Activated gamma-delta T cell (primary cell): ENCODE results near the gene MATR3.
"Not testable (repeated sequence)": the region's sequence is repeated elsewhere in the genome, so short reads cannot be mapped to it uniquely, and the experiment has no call there.

Experiments
- DNase-seq: peaks from one replicate; lab custom pipeline; 2025; lab: John Stamatoyannopoulos, UW
- total RNA-seq, 2 donors: gene quantifications; one replicate each; lab custom pipeline; 2026; lab: John Stamatoyannopoulos, UW

Gene MATR3, protein sequence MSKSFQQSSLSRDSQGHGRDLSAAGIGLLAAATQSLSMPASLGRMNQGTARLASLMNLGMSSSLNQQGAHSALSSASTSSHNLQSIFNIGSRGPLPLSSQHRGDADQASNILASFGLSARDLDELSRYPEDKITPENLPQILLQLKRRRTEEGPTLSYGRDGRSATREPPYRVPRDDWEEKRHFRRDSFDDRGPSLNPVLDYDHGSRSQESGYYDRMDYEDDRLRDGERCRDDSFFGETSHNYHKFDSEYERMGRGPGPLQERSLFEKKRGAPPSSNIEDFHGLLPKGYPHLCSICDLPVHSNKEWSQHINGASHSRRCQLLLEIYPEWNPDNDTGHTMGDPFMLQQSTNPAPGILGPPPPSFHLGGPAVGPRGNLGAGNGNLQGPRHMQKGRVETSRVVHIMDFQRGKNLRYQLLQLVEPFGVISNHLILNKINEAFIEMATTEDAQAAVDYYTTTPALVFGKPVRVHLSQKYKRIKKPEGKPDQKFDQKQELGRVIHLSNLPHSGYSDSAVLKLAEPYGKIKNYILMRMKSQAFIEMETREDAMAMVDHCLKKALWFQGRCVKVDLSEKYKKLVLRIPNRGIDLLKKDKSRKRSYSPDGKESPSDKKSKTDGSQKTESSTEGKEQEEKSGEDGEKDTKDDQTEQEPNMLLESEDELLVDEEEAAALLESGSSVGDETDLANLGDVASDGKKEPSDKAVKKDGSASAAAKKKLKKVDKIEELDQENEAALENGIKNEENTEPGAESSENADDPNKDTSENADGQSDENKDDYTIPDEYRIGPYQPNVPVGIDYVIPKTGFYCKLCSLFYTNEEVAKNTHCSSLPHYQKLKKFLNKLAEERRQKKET
- 27.3 to 37.3 reads per million in 2 donors for total RNA-seq

DNA sequence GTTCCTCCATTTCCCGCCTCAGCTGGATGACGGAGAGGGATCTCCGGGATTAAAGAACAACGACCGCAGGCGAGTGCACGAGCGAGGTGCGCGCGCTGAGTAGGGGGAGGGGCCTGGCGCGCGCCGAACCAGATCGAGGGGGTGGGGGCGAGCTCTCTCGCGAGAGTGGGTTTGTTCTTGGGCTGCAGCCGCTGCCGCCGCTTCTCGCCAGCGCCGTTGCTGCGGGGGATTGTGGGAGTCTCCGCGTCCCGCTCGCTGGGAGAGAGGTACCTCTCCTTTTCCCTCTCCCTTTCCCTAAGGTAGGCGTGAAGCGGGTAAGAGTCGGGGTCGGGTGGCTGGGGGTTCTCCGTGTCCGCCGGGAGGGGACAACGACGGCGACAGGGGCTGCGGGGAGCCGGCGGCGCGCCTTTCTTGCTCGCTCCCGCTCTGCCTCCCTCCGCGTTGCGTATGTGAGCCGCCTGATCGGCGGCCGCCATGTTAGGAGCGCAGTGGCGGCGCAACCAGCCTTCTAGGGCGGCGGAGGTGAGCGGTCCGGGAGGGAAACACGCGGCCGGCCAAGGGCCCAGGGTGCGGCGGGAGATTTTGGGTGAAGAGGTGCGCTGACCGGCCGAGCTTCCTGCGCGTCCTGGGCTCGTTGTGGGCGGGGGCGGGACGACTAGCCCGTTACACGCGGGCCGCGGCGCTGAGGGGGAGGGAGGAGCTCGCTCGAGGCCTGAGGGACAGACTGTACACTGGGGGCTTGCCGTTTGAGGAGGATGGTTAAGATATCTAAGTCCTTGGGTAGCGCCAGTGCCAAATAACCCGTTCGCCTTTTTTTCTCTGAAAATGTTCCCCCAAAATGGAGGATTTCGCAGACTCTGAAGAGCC, at the start of gene MATR3:
Gene MATR3, plus strand, starts transcription at position 234 of the 867 bp plus-strand sequence. CDS start 13,676 bp downstream, outside the sequence.
- DNase-seq, result peak; percentile 79

DNA sequence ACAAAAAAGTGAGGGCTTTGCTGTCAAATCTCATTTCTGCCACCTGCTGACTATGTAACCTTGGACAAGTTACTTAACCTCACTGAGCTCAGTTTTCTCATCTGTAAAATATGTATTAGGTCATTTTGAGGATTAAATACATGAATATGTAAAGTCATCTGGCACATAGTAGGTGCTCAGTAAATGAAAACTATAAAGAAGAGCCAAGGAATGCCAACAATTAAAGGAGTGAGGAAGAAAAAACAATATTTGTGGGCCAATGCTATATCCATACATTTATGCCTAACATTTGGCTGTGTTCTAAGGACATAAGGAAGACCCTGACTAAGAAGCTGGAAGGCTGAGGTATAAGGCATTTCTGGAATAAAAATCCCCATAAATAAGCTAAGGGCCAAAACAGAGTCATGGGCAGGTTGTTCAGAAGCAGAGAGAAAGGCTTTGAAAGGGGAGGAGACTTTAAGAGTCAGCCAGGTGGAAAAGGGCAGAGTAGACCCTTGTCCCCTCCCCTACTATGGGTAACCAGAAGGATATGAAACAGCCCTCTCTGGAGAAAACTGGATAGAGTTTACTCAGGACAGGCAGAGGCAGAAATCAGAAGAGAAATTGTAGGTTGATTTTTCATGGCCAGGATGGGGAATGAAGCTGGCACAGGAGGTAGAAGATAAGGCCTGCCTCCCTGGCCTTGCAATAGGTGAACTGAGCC, 47.8 kb upstream of the MATR3 start:
- no peak for DNase-seq

DNA sequence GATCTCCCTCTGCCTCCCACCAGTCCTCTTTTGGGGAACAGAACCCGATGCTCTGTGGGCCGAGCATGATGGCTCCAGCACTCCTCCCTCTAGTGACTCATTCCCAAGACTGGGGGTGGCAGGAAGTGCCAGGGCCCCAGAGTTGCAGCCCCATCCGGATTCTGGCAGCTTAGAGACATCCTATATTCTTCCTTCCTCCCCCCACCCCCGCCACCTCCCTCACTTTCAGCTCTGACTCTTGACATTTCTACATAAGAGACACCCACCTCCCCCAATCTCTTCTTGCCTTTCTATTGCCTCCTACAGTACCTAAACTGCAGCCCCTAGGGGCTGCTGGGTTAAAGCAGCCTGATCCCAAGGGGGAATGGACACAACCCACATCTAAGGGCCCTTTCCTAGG, 47.1 kb upstream of the MATR3 start:
- DNase-seq, result no peak

DNA sequence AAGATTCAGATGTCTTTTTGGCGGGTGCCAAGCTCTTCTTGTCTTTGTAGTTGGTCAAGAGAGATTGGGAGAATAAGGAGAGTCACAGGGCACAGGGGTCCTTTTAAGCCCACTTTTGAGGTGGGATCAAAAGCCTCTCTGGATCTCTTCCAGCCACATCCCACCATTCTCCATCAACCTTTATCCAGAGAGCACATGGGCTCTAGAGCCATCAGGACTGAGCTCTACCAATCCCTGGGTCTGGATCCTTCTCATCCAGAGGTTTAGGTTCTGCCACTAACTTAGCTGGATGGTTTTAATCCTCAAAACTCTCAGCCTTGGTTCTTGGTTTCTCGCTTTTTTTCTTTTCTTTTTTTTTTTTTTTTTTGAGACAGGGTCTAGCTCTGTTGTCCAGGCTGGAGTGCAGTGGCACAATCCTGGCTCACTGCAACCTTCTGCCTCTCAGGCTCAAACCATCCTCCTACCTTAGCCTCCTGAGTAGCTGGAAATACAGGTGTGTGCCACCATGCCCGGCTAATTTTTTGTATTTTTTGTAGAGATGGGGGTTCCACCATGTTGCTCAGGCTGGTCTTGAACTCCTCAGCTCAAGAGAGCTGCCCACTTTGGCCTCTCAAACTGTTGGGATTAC, 44.6 kb upstream of the MATR3 start:
- no peak for DNase-seq

DNA sequence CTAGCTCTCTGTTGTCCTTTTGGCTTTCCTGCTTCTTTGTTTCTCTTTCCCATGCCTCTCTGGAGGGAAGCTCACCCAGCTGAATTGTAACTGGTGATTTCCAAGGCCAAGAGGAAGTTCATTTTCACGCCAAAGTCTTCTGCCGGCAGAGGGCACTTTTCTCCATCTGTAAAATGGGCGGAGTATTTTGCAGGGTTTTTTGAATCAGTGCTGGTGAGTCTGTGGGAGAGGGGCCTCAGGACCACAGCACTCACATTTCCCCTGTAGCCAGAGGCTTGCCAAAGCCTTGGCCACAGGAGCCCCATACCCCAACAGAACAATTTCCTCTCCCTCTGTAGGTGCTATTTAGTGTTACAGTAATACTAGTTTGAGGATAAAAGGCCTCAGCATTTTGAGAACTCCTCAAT, 42.3 kb upstream of the MATR3 start:
- no peak for DNase-seq

DNA sequence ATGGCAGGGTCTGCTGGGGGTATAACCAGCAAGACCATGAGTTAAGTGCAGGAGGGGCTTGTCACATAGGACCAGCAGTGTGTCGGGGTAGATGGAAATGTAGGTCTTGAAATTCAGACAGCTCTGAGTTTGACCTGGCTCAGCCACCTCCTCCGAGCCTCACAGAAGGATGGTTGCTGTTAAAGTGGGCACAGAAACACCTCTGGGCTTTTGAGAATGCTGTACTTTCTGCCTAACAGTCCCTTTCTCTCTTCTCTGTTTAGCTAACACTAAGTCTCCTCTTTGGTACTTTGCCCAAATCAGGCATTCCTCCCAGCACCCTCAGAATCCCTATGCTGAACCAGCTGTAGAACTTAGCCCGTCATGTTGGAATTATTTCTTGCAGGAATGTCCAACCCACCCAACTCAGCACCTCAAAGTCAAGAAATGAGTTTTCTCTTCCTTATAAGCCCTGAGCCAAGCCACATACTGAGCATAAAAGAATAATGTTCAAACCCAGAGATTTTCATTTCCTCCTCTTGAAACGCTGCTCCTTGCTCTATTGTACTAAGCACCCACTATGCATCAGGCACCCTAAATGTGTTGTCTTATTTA, 41.7 kb upstream of the MATR3 start:
- no peak for DNase-seq

DNA sequence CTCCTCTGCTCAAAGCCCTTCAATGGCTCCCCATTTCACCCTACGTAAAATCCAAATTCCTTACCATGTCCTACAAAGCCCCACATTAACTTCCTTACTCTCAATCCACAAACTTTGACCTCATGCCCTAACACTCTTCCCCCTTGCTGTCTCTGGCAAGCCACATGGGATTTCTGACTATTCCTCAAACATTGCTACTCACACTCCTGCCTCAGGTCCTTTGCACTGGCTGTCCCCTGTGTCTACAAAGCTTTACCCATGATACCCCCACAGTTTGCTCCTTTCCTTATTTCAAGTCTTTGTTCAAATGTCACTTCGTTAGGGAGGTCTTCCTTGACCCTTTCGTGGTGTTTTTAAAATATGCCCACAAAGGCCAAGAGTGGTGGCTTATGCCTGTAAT, 40.4 kb upstream of the MATR3 start:
- DNase-seq, result no peak

DNA sequence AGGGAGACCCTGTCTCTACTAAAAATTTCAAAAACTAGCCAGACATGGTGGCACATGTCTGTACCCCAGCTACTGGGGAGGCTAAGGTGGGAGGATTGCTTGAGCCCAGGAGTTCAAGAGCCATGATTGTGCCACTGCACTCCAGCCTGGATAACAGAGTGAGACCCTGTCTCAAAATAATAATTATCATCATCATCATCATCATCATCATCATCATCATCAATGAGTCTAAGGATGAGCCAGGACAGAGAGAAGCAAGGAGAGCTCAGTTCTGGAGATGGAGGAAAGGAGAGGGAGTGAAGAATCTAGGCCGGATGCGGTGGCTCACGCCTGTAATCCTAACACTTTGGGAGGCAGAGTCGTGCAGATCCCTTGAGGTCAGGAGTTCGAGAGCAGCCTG, 36.7 kb upstream of the MATR3 start:
- DNase-seq, result no peak

DNA sequence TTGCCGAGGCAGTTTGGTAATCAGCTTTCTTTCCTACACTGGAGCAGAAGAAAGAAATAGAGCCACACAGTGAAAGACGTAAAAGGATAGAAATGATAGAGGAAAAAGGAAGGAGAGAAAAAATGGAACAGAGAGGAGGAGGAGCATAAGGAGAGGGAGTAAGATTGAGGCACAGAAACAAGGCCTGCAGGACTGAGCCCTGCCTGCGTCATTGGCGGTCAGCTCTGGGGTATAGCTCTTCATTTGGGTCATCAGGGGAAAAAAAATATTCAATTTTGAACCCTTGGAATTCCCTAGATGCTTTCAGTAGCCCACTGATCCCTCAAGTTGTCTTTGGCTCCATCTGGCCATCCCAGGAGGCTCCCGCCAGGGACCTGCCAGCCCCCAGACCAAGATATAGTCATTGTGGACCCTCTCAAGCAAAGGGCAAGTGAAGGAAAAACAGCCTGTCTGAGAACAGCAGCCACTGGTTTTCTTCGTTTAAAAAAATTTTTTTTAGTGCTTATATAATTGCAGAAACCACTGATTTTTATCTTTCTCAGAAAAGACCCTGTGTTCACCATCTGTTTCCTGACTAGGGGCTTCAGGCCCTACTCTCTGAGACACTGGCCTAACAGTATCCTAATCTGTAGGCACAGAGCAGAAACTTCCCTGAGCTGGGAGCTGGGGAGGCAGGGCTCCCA, 31.3 kb upstream of the MATR3 start:
- no peak for DNase-seq

DNA sequence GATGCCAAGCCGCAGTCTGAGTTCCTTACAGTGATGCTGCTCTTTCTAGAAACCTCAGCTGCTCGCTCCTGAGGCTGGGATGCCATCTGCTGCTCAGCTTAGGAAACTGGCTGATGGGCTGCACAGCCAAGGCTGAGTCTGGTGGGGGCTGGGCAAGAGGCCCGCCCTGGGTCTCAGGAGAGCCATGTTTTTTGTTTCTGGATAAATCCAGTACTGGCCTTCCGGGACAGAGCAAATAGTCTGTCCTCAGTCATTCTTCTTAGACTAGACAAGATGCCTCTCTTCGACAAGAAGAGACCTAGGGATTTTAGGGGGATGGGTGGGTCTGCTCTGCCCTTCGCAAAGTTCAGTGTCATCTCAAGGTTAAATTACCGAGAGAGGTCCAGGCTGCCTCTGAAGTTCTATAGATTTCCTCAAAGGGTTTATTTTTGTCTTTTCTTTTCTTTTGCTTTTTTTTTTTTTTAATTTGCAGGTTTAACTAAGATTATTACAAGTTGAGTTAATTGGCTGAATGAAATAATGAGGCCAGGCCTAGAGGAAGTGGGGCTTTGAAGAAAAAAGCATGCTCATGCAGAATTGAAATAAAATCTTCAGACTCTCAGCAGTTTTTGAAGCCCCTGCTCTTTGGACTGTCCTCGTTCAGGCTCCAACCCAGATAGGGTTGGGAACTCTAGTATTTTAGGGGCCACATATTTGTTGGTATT, 30.6 kb upstream of the MATR3 start:
- no peak for DNase-seq

DNA sequence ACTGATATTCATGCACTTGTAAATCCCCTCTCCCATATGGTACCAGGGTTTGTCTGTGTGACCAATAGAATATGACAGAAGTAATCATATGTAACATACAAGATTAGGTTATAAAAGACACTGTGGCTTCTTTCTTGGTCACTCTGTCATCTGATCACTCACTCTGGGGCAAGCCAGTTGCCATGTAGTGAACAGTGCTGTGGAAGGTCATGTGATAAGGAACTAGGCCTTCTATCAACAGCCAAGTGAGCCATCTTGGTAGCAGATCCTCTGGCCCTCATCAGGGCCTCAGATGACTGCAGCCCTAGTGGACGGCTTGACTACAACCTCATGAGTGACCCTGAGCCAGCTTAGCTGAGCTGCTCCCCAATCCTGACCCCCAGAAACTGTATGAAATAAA, 30.0 kb upstream of the MATR3 start:
- DNase-seq, result no peak

DNA sequence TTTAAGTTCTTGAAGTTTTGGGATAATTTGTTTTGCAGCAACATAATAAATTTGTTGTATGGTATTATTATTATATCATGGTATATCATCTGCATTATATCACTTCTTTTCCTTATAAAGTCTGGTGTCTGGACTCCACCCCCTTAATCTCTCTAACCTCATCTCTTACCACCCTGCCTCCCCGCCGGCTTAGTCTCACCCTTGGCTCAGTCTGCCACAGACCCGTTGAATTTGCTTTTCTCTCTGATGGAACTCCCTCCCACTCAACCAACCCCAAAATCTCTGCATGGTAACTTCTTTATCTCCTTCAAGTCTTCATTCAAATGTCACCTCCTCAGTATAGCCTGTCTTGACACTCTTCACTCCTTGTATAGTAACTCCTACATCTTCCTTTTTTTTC, 29.6 kb upstream of the MATR3 start:
- no peak for DNase-seq

DNA sequence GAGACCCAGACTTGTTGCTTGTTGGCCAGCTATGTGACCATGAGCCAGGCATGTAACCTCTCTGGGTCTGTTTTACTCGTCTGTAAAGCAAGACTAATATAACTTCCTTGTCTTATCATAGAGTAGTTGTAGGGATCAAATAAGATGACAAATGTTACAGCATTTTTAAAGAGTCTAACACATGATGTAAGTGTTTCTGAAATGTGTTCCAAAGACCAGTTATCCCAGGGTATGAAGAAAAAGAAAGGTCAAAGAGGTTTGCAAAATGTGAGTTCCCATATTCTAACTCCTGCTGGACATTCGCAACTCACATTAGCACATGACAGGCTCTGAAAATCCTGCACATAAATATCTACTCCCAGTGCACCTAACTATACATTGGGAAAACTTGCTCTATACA, 28.5 kb upstream of the MATR3 start:
- DNase-seq, result no peak

DNA sequence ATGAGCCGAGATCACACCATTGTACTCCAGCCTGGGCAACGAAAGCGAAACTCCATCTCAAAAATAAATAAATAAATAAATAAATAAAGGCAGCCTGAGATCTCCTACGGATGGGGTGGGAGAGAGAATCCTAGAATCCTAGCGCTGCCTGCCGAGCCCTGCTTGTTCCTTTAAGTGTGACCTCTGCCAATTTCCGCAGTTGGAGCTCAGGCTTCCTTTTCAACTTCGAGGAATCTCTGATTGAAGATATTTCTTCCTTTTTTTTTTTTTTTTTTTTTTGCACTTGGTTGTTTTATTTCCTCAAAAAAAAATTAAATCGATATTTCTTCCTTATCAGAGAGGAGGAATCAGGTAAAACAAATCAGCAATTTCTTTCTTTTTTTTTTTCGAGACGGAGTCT, 27.3 kb upstream of the MATR3 start:
- DNase-seq, result no peak

DNA sequence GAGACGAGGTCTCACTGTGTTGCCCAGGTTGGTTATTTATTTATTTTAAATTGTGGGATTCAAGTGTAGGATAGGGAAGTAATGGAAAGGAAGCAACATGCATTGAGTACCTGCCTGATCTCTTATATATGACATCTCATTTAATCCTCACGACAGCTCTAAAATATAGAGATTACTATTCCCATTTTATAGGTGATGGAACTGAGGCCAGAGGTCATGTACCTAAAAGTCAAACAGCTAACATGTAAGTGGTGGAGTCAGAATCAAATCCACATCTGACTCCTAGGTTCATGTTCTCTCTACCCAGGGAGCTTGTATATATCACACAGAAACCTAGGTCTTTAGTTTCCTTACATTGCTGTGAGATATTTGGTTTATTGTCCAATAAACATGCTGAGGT, 26.1 kb upstream of the MATR3 start:
- no peak for DNase-seq

DNA sequence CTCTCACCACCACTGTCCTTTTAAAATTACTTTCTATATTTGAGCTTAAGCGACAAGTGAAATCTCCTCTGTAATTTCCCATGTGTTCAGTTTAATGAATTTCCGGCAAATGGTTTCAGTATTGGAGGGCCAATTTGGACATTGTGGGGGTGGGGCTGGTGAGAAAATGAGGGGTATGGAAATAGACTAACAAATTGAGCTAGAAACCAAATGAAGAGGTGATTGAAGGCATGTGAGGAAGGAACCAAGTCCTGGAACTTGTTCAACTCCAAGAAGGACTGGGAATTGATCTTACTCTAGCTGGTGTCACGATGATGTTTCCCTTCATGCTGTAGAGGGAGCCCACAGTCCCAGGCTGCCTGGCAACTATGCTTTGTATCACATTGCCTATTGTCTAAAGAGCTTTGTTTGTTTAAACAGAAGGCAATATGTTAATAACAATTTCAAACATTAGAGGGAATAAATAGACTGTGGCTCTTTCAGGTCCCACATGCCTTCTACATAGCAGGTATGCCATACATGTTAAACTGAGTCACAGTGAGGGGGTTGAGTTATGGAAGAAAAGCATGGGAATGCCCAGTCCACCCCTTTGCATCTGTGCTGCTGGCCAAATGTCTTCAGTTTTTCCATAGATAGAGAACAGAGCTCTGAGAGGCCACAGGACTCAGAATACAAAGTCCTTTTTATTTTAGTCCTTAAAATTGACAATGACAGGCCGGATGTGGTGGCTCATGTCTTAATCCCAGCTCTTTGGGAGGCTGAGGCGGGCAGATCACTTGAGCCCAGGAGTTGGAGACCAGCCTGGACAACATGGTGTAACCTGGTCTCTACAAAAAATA, 25.0 kb upstream of the MATR3 start:
- no peak for DNase-seq

DNA sequence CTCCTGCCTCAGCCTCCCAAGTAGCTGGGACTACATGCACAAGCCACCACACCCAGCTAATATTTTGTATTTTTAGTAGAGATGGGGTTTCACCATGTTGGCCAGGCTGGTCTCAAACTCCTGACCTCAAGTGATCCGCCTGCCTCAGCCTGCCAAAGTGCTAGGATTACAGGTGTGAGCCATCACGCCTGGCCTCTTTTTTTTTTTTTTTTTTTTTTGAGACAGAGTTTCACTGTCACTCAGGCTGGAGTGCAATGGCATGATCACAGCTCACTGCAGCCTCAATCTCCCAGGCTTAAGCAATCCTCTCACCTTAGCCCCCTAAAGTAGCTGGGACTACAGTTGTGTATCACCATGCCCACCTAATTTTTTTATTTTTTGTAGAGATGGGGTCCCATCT, 22.8 kb upstream of the MATR3 start:
- DNase-seq, result not testable (repeated sequence)
